GM21717 (cell line): ENCODE measurements around the gene WDR64.
"Not testable (repeated sequence)": the region's sequence is repeated elsewhere in the genome, so short reads cannot be mapped to it uniquely, and the experiment has no call there.

ENCODE experiments used
- ATAC-seq: cut with Tn5 transposase; IDR thresholded peaks from one replicate; pipeline ENCODE4 v1.9.1; 2021; ENCODE audit warnings: mild to moderate bottlenecking, moderate library complexity; ENCODE audit not compliant: unreplicated experiment

The WDR64 gene

GRCh38 chr1:241698177-241698576 is 46.1 kb downstream of the WDR64 start:
- ATAC-seq: no peak

GRCh38 chr1:241701483-241702295 is 49.6 kb downstream of the WDR64 start:
- ATAC-seq: no peak

- ATAC-seq: no peak
These were observed 50.6 kb downstream of the WDR64 start for GRCh38 chr1:241702442-241703373.

GRCh38 chr1:241703739-241704138 is 51.7 kb downstream of the WDR64 start:
- ATAC-seq: not testable (repeated sequence)

- no peak for ATAC-seq
These were observed 54.2 kb downstream of the WDR64 start for GRCh38 chr1:241706257-241706656.

GRCh38 chr1:241706967-241707366 is 54.9 kb downstream of the WDR64 start:
- no peak for ATAC-seq

GRCh38 chr1:241707442-241707841 is 55.4 kb downstream of the WDR64 start:
- no peak for ATAC-seq

- no peak for ATAC-seq
These were observed 59.2 kb downstream of the WDR64 start for GRCh38 chr1:241711326-241711725.

GRCh38 chr1:241713316-241713715 is 61.2 kb downstream of the WDR64 start:
- no peak for ATAC-seq

GRCh38 chr1:241714321-241715218 is 62.5 kb downstream of the WDR64 start:
- ATAC-seq: no peak

GRCh38 chr1:241715435-241715834 is 63.4 kb downstream of the WDR64 start:
- ATAC-seq: no peak

GRCh38 chr1:241715956-241716355 is 63.9 kb downstream of the WDR64 start:
- ATAC-seq: no peak

GRCh38 chr1:241716915-241717656 is 65.0 kb downstream of the WDR64 start:
- no peak for ATAC-seq

- ATAC-seq: no peak
These were observed 65.9 kb downstream of the WDR64 start for GRCh38 chr1:241717975-241718374.

- no peak for ATAC-seq
These were observed 68.9 kb downstream of the WDR64 start for GRCh38 chr1:241721011-241721410.

- ATAC-seq: no peak
These were observed 70.9 kb downstream of the WDR64 start for GRCh38 chr1:241722947-241723346.

GRCh38 chr1:241724741-241725356 is 72.8 kb downstream of the WDR64 start:
- ATAC-seq: no peak

GRCh38 chr1:241730031-241730430 is 78.0 kb downstream of the WDR64 start:
- no peak for ATAC-seq

GRCh38 chr1:241733899-241734298 is 81.8 kb downstream of the WDR64 start:
- ATAC-seq: no peak

GRCh38 chr1:241734533-241734932 is 82.5 kb downstream of the WDR64 start:
- ATAC-seq: no peak
